Left ventricle myocardium inferior (tissue), 1 donor: ENCODE data around the gene SLC39A13. TPM values are rescaled to one million over a fixed set of nuclear protein-coding genes. Genes with fewer than 3 reads are reported as not detected.
A peak's percentile ranks its signal among the peaks of the same experiment; 100 is the strongest.

Experiments used
- DNase-seq: peaks from one replicate; pipeline ENCODE4 v3.0.0-alpha.2; 2020
- H3K27ac ChIP-seq: fragments of 200-600 bp; replicated peaks from 2 replicates; pipeline ENCODE4 v1.8.0; 2021
- H3K27me3 ChIP-seq: fragments of 200-600 bp; 2 replicates; pipeline ENCODE4 v1.8.0; 2021; ENCODE audit warnings: low read depth
- H3K36me3 ChIP-seq: fragments of 200-600 bp; 2 replicates; pipeline ENCODE4 v1.8.0; 2021
- H3K4me1 ChIP-seq: fragments of 200-600 bp; 2 replicates; pipeline ENCODE4 v1.8.0; 2021
- H3K4me3 ChIP-seq: fragments of 200-600 bp; 2 replicates; pipeline ENCODE4 v1.8.0; 2021; ENCODE audit warnings: mild to moderate bottlenecking, moderate library complexity
- H3K9me3 ChIP-seq: fragments of 200-600 bp; replicated peaks from 2 replicates; pipeline ENCODE4 v1.8.0; 2021
- CTCF ChIP-seq: fragments of 200-600 bp; IDR thresholded peaks from 2 replicates; pipeline ENCODE4 v1.8.0; 2021; ENCODE audit warnings: antibody characterized with exemption, mild to moderate bottlenecking, borderline replicate concordance
- intact Hi-C: fragments of 100-400 bp; cut with micrococcal nuclease; formaldehyde crosslinking; loops from one replicate; pipeline ENCODE4 v1.11.0; 2022
- total RNA-seq: library from RNA; stranded (reverse); fragmentation: NEBNext Ultra II Directional; extraction: Animal tissue kit (Norgen Biotek cat#: 25700); gene quantifications from one replicate; pipeline ENCODE4 v1.2.1, GENCODE V29; 2021
- donor health status: DM: no; HTN: yes; CAD: no; lungs with severe emphysema.

SLC39A13 gene
- total RNA-seq, 1 donor from 2014 or later: 36.5 TPM

- DNase-seq: no peak
- TF ChIP-seq CTCF: no peak
- H3K4me1 ChIP-seq: peaks cover 25% of the 10 kb centered on the region
- H3K36me3 ChIP-seq: no peaks in the 10 kb centered on the region
- intact Hi-C loops: no loop called here
- H3K4me3 ChIP-seq: peak overlapping the region; percentile 28
- no peaks in the 10 kb centered on the region for H3K27me3 ChIP-seq
- H3K27ac ChIP-seq: peak overlapping the region; percentile 87
- H3K9me3 ChIP-seq: no peaks in the 10 kb centered on the region
Measured at GRCh38 chr11:47394050-47394321, 14.4 kb upstream of the SLC39A13 start.

GRCh38 chr11:47394322-47395222, 13.8 kb upstream of the SLC39A13 start:
- no peak for TF ChIP-seq CTCF
- peaks cover 26% of the 10 kb centered on the region for H3K4me1 ChIP-seq
- intact Hi-C loops: no loop called here

GRCh38 chr11:47395223-47396048, 13.0 kb upstream of the SLC39A13 start:
- no peaks in the 10 kb centered on the region for H3K36me3 ChIP-seq
- no peak for DNase-seq
- intact Hi-C loops: no loop called here
- H3K27me3 ChIP-seq: no peaks in the 10 kb centered on the region
- H3K4me3 ChIP-seq: peak overlapping the region; percentile 28
- no peak for TF ChIP-seq CTCF
- H3K27ac ChIP-seq: peak overlapping the region; percentile 87
- H3K9me3 ChIP-seq: no peaks in the 10 kb centered on the region
- peaks cover 34% of the 10 kb centered on the region for H3K4me1 ChIP-seq

More at GRCh38 chr11:47394322-47395222, 13.8 kb upstream of the SLC39A13 start:
- Histone ChIP-seq H3K9me3 (no peaks in the 10 kb centered on the region), H3K36me3 (no peaks in the 10 kb centered on the region), H3K27me3 (no peaks in the 10 kb centered on the region), H3K27ac (peak overlapping the region; percentile 87), H3K4me3 (peak overlapping the region; percentile 28)
- DNase-seq: peak; percentile 70

- no peak overlapping the region for H3K4me3 ChIP-seq
- H3K27me3 ChIP-seq: no peaks in the 10 kb centered on the region
- intact Hi-C loops: no loop called here
- H3K36me3 ChIP-seq: no peaks in the 10 kb centered on the region
- H3K9me3 ChIP-seq: no peaks in the 10 kb centered on the region
- H3K27ac ChIP-seq: peak overlapping the region; percentile 87
- DNase-seq: no peak
- TF ChIP-seq CTCF: no peak
- peaks cover 40% of the 10 kb centered on the region for H3K4me1 ChIP-seq
Measured at GRCh38 chr11:47396049-47396320, 12.4 kb upstream of the SLC39A13 start.

GRCh38 chr11:47398011-47398410, 10.4 kb upstream of the SLC39A13 start:
- Histone ChIP-seq H3K27ac (no peak overlapping the region), H3K4me1 (peaks cover 43% of the 10 kb centered on the region), H3K4me3 (no peak overlapping the region), H3K27me3 (no peaks in the 10 kb centered on the region), H3K9me3 (no peaks in the 10 kb centered on the region), H3K36me3 (no peaks in the 10 kb centered on the region)
- no peak for DNase-seq
- TF ChIP-seq CTCF: no peak
- intact Hi-C loops: no loop called here
